Stimulated activated CD4-positive, alpha-beta T cell treated with anti-CD3 and anti-CD28 coated beads, Interleukin-4, amount 100 ng/mL, for 1 hour (primary cell): ENCODE data around the gene HLA-C.
"Not testable (repeated sequence)": the region's sequence is repeated elsewhere in the genome, so short reads cannot be mapped to it uniquely, and the experiment has no call there.

Source experiments
- DNase-seq: peaks from one replicate; pipeline ENCODE4 v3.0.0-alpha.2; 2020

Gene HLA-C

GRCh38 chr6:31268836-31269235, 3.1 kb downstream of the HLA-C start:
- DNase-seq = no peak

- DNase-seq = no peak
Measured at GRCh38 chr6:31268369-31268765, 3.5 kb downstream of the HLA-C start.

DNA sequence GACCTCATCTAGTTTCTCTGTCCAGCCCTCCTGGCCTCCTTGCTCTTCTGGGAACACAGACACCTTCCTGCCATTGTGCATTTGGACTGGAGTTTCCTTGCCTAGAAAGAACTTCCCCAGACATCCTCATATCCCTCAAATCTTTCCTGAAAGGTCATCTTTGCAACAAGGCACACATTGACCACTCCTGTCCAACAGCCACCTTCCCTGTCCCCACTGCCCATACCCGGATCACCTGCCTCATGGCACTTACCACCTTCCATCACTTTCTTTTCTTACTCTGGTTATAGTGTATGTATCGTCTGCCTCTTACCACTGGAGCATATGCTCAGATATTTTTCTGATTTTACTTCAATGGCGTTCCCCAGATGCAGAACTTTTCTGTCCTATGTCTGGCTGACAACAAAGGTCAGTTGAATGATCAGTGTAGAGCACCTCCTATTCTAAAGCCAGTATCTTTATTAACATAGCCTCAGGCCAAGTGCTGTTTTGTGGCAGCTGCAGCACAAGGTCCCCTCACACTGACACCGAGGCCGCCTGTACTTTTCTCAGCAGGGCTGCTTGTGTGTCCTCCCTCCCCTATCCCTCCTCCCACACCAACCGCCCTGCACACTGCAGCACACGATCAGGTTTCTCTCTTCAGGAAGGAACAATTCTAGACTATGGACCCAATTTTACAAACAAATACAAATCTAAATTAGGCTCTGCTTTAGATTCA, 4.1 kb downstream of the HLA-C start:
- DNase-seq = no peak

DNA sequence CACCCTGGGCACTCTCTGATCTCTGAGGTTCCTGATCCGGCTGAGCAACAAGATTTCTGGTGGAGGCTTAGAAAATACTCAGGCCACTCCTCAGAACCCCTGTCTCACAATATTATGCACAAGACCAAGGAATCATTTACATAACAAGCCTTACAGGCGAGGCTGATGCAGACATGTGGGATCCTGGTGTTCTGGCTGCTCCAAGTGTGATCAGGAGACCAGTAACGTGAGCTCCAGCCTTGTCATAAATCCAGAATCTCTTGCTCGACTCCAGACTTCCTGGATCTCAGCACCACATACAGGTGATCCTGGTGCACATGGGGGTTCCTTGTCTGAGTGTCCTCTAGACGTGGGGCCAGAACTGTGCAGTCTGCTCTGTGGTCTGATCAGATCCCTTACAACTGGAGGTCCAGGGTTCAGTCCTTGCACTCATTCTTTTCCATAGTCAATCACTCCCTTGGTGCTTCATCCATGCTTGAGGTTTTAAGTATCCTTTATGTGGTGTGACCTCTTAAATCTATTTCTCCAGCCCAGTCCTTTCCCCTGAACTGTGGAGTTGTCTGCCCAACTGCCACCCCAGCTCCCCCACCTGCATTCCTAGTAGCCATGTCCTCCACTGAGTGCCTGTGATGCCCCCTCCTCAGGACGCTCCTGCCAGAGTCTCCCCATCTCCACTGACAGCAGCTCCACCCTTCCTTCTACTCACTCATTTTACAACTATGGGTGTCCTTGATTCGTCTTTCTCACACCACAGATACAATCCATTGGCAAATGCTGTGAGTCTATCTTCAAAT, 5.1 kb downstream of the HLA-C start:
- no peak for DNase-seq

DNA sequence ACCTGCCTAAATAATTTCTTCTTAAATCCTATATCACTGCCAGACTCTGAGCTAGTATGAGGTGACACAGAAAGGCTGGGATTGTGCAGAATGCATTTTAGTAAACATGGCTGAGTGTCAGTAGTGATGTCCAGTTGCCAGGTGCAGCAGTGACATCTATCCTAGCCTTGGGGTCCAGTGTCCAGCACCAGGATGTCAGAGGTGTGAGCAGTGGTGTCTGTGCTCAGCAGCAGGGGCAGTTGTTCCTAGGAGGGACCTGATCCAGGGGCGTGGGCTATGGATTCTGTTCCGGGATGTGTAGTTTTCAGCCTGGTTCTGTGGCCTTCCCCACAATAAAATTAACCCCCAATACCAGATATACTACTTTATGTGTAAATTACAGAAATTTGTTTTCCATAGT, 6.0 kb downstream of the HLA-C start:
- no peak for DNase-seq

GRCh38 chr6:31263346-31263933, 8.5 kb downstream of the HLA-C start:
- DNase-seq = not testable (repeated sequence)

- not testable (repeated sequence) for DNase-seq
Measured at GRCh38 chr6:31259995-31260394, 11.9 kb downstream of the HLA-C start.

GRCh38 chr6:31252625-31253024, 19.3 kb downstream of the HLA-C start:
- DNase-seq = no peak

DNA sequence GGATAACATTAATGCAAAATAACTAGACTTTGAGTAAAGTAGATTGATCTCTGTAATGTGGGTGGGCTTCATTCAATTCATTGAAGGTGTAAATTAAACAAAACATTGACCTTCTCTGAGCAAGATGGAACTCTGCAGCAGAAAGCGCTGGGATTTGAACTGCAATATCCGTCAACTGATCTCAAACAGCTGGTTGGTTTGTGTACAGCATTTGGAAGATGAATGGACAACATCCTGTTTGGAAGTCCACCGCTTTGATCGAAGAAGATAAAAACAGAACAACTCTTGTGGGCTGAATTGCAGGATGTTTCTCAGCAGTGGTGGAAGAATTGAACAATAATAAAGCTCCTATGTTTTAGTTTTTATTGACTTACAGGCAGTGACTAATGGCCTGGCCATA, 20.6 kb downstream of the HLA-C start:
- no peak for DNase-seq

GRCh38 chr6:31249184-31249583, 22.7 kb downstream of the HLA-C start:
- DNase-seq = no peak

- no peak for DNase-seq
Measured at GRCh38 chr6:31247813-31248212, 24.1 kb downstream of the HLA-C start.

- no peak for DNase-seq
Measured at GRCh38 chr6:31246051-31246521, 25.8 kb downstream of the HLA-C start.

DNA sequence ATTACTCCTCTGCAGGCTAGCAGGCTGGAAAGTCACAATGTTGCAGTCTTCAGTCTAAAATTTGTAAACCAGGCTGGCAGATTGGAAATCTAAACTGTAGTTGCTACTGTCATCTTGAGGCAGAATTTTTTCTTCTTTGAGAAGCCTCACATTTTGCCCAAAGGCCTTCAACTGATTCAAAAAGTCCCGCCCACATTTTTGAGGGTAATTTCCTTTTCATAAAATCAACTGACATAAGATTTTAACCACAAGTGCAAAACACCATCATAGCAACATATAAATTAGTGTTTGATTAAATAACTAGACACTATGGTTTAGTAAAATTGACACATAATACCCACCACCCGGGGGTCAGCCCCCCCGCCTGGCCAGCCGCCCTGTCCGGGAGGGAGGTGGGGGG, 28.4 kb downstream of the HLA-C start:
- no peak for DNase-seq

DNA sequence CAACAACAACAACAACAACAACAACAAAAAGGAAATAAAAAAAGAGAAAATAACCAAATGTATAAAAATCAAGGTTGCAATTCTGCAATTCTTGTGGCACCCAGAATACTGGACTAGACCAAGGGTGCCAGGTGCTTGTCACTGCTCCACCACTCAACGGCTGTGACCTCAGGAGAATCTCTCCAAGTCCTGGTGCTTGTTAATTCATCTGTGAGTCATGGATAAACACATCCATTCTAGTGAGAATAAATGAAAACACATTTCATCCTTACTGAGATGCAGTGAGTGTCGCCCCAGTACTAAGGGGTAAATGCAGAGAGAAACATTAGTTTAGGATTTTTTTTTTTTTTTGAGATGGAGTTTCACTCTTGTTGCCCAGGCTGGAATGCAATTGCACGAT, 32.0 kb downstream of the HLA-C start:
- no peak for DNase-seq

DNA sequence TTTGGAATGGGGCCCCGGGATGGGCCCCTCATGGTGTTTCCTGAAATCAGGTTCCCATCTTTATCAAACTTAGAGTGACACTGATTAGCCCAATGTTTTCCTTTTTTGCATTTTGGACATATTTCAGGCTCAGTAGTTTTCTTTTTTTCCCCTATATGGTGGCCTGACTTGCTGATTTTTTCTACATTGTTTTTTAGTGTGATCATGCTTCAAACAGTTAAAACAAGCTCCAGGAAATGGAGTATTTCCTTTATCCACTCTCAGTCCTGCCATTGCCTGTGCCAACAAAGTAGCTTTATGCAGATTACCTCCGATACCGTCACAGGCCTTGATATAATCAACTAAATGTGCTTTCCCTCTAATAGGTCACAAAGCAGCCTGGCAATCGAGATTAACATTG, 37.8 kb downstream of the HLA-C start:
- DNase-seq = not testable (repeated sequence)

DNA sequence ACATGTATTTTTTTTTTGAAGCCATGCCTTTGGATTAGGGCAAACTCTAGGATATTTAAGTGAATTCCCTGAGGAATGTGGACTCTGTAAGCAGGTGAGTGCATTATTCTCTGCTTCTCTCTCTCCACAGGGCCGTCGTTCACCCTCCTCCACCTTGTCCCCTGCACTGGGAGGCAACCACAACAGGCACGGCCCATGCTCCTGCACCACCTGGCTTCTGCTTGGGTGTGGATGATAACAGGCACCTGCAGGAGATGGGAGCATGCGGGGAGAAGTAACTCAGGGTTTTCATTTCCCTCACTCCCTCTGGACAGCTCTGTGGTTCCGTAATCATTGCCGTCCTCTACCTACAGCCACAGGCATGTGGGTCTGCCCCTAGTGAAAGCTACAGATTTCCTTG, 43.4 kb downstream of the HLA-C start:
- DNase-seq = no peak

GRCh38 chr6:31227143-31227542, 44.7 kb downstream of the HLA-C start:
- DNase-seq = no peak

- no peak for DNase-seq
Measured at GRCh38 chr6:31225735-31226134, 46.2 kb downstream of the HLA-C start.

- DNase-seq = no peak
Measured at GRCh38 chr6:31222496-31222895, 49.4 kb downstream of the HLA-C start.
